GM13976 (cell line): ENCODE results near the gene TSGA10.

Source experiments
- DNase-seq: peaks from one replicate; pipeline ENCODE4 v3.0.0; 2012; ENCODE audit warnings: low spot score
- in situ Hi-C: fragments of 300-500 bp; cut with MboI; formaldehyde crosslinking; loops from one replicate; pipeline ENCODE4 v1.12.0; 2022; ENCODE audit warnings: low sequenced_read_pairs, mixed read lengths, inconsistent platforms; ENCODE audit not compliant: unreplicated experiment
- TF ChIP-seq, protein P1 (sequence below): IDR thresholded peaks from 2 replicates; pipeline ENCODE4 v1.5.1; 2012; ENCODE audit warnings: borderline replicate concordance, mild to moderate bottlenecking; ENCODE audit not compliant: insufficient read depth; ENCODE audit errors: extremely low read depth, missing control alignments, control extremely low read depth

TSGA10 gene

DNA sequence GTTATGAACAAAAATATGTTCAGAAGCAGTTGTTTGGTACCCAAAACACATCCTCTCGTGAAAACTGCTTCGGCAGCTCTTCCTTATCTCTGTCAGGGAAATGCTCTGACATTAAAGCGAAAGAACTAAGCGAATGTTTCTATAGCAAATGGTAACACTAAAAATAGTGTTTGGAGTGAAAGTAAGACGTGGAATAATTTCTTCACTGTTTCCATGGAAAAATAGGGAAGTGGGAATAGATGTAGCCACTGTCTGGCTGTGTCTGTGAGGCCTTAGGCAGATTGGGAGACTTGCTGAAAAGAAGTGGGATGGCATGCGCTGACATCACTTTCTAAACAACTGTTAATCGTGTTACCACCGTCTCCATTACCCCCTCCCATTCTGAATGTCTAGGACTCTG lies 207.2 kb downstream of the TSGA10 start:
- TF ChIP-seq, protein P1, sequence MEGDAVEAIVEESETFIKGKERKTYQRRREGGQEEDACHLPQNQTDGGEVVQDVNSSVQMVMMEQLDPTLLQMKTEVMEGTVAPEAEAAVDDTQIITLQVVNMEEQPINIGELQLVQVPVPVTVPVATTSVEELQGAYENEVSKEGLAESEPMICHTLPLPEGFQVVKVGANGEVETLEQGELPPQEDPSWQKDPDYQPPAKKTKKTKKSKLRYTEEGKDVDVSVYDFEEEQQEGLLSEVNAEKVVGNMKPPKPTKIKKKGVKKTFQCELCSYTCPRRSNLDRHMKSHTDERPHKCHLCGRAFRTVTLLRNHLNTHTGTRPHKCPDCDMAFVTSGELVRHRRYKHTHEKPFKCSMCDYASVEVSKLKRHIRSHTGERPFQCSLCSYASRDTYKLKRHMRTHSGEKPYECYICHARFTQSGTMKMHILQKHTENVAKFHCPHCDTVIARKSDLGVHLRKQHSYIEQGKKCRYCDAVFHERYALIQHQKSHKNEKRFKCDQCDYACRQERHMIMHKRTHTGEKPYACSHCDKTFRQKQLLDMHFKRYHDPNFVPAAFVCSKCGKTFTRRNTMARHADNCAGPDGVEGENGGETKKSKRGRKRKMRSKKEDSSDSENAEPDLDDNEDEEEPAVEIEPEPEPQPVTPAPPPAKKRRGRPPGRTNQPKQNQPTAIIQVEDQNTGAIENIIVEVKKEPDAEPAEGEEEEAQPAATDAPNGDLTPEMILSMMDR = no peak

More for the DNA sequence above, 207.2 kb downstream of the TSGA10 start:
- DNase-seq = no peak
- in situ Hi-C loops = no loop called here
